VCaP (cell line): Measurements from ENCODE around the gene GTF2E1.
A peak's percentile ranks its signal among the peaks of the same experiment; 100 is the strongest.
"Not testable (repeated sequence)": the region's sequence is repeated elsewhere in the genome, so short reads cannot be mapped to it uniquely, and the experiment has no call there.

Source experiments
- H3K27ac ChIP-seq: fragments of 450-650 bp; 2 replicates; pipeline ENCODE4 v1.5.1; 2017
- TF ChIP-seq, protein P1 (sequence below): fragments of 450-650 bp; conservative IDR thresholded peaks from 2 replicates; pipeline ENCODE4 v1.5.1; 2017; ENCODE audit warnings: mild to moderate bottlenecking, moderate library complexity

GTF2E1 gene

DNA sequence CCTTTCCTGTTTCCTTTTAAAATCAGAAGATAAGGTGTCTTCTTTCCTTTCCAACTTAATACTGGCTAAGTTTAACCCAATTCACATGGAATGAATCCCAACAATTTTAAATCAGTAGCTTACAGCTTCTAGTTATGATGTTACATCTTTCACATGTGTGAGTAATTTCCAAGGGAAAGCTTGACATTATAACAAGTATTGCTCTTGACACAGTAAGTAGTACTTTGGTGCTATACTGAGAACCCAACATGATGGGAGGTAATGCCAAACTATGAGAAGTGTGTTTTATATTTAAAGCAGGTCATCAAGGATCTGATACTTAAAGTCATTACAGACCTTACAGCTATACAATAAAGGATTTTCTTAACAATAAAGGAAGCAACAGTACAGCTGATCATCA is 29.3 kb upstream of the GTF2E1 start:
- H3K27ac ChIP-seq = no peak overlapping the region
- TF ChIP-seq, protein P1, sequence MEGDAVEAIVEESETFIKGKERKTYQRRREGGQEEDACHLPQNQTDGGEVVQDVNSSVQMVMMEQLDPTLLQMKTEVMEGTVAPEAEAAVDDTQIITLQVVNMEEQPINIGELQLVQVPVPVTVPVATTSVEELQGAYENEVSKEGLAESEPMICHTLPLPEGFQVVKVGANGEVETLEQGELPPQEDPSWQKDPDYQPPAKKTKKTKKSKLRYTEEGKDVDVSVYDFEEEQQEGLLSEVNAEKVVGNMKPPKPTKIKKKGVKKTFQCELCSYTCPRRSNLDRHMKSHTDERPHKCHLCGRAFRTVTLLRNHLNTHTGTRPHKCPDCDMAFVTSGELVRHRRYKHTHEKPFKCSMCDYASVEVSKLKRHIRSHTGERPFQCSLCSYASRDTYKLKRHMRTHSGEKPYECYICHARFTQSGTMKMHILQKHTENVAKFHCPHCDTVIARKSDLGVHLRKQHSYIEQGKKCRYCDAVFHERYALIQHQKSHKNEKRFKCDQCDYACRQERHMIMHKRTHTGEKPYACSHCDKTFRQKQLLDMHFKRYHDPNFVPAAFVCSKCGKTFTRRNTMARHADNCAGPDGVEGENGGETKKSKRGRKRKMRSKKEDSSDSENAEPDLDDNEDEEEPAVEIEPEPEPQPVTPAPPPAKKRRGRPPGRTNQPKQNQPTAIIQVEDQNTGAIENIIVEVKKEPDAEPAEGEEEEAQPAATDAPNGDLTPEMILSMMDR = no peak

DNA sequence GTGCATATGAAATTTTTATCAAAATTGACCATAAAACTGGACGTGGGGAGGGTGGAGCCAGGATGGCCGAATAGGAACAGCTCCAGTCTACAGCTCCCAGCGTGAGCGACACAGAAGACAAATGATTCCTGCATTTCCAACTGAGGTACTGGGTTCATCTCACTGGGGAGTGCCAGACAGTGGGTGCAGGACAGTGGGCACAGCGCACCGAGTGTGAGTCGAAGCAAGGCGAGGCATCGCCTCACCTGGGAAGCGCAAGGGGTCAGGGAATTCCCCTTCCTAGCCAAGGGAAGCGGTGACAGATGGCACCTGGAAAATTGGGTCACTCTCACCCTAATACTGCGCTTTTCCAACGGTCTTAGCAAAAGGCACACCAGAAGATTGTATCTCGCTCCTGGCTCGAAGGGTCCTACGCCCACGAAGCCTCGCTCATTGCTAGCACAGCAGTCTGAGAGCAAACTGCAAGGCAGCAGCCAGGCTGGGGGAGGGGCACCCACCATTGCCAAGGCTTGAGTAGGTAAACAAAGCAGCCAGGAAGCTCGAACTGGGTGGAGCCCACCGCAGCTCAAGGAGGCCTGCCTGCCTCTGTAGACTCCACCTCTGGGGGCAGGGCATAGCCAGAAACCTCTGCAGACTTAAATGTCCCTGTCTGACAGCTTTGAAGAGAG is 23.2 kb upstream of the GTF2E1 start:
- H3K27ac ChIP-seq = not testable (repeated sequence)

DNA sequence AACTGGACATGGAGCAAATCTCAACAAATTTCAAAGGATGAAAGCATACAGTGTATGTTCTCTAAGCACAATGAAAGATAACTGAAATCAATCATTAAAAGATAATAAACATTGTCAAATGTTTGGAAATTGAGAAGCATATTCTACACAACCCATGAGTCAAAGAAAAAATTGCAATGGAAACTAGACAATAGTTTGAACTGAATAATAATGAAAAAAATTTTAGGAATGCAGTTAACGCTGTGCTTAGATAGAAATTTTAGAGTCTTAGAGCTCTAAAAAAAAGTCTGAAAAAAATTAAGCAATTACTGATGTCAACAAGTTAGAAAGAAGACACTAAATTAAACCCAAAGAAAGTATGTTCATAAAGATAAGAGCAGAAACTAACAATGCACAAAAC is 15.8 kb upstream of the GTF2E1 start:
- TF ChIP-seq, protein P1 = no peak
- no peak overlapping the region for H3K27ac ChIP-seq

DNA sequence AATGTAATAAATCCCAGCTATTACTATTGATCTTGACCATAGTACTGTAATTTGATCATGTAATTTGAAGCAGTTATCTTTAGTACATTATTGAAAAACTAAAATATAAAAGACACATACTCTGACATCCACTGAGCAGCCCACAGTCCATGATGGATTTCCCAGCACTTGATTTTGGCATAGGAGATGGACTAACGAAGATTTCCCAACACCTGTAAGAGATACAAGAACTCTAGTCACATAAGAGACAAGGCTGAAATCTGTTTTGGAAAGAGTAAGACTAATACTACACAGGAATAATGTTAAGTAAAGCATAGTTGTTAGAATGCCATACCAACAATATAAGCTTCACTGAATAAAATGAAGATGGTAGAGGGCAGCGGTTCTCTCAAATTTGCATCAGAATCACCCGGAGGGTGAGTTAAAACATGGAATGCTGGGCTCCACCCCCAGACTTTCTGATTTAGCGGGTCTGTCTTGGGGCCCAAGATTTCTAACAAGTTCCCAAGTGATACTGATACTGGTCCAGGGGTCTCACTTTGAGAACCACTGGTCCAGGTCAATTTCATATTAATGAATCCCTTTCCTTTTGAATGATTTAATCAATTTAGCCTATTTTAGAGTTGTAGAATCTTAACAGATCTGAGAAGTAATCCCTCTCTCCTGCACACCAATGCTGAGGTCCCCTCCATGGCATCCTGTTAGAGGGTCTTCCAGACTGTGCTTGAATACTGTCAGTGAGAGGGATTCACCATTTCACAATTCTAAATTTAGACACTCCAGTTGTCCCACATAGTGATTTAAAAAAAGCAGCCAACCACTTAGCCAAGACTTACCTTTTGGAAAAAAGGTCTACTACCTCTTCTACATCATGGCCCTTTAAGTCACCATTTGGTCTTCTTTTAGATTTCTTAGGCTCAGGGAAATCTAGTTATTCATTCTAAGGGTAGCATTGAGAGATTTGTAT is 11.7 kb upstream of the GTF2E1 start:
- TF ChIP-seq, protein P1 = no peak
- no peak overlapping the region for H3K27ac ChIP-seq

DNA sequence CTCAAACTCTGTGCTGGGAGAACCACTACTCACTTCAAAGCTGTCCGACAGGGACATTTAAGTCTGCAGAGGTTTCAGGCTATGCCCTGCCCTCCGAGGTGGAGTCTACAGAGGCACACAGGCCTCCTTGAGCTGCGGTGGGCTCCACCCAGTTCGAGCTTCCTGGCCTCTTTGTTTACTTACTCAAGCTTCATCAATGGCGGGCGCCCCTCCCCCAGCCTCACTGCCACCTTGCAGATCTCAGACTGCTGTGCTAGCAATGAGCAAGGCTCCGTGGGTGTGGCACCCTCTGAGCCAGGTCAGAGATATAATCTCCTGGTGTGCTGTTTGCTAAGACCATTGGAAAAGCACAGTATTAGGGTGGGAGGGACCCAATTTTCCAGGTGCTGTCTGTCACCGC is 4.5 kb upstream of the GTF2E1 start:
- H3K27ac ChIP-seq = not testable (repeated sequence)

DNA sequence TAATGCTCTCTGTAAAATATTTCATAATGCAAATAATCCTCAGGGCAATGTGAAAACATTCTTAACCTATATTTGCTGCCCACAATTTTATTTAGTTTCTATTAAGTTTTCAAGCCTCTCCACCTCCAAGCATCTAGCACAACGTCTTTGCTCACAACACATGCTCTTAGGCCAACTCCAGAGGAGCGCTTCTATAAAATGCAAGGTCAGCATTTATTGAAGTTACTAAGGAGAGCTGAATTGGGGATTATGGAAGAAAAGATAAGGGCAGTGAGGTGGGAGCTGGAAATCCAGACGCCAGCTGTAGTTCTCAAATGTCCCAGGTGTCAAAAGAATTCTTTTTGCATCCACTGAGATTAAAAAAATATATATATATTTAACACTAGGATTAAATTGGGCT is 1.2 kb upstream of the GTF2E1 start:
- peak overlapping the region; percentile 93 for H3K27ac ChIP-seq
- TF ChIP-seq, protein P1 = no peak

DNA sequence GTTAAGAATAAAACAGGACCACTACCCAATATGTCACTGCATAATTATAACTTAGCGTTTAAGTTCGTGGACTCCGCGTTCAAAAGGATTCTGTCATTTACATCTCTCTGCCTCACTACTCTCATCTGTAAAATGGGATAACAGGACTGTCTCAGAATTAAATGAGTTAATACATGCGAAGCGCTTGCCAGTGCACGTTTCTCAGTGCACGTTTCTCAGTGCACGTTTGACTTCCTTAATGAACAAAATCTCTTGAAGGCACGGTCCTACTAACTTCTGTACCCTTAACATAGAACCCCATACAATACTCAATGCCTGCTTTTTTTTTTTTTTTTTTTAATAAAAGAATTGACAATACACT is 727 bp upstream of the GTF2E1 start:
- H3K27ac ChIP-seq = peak overlapping the region; percentile 93
- TF ChIP-seq, protein P1 = no peak

DNA sequence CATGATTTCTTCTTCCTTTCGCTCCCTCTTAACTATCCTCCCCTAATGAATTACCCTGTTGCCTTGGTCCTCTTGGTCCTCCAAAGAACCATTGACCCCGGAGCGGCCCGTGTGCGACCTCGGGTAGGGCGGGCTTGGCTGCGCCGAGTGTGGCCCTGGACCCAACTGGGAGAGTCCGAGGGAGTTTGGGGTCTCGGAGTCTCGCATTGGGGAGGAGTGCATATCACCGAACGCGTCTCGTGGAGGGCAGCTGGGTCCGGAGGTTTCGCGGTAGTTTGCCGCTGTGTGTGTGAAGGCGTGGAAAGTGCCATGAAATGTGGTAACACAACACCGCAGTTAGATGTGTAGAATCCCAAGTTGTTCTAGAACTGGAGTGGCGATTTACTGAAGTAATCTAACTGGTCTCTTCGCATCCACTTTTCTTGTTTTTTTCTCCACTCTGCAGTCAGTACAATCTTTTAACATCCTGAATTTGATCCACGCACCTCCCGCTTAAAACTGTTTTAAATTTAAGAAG is 363 bp downstream of the GTF2E1 start:
- TF ChIP-seq, protein P1 = no peak
- H3K27ac ChIP-seq = peak overlapping the region; percentile 93
